Gastrocnemius medialis (tissue), 4 donors: ENCODE data around the gene TMEM119. TPM values are rescaled to one million over a fixed set of nuclear protein-coding genes. Genes with fewer than 3 reads are reported as not detected.
A peak's percentile ranks its signal among the peaks of the same experiment; 100 is the strongest.
"Not testable (repeated sequence)": the region's sequence is repeated elsewhere in the genome, so short reads cannot be mapped to it uniquely, and the experiment has no call there.

Experiments
- ATAC-seq, 2 donors: fragments of 150-250 bp; one replicate each; pipeline ENCODE4 v1.9.1; 2016
- DNase-seq, 2 donors: peaks; one replicate each; pipeline ENCODE4 v3.0.0-alpha.2; 2019
- H3K27ac ChIP-seq, 4 donors: fragments of 200-600 bp; sonication (generic); 1 replicate in 1 of 4; 2 replicates in 3 of 4; pipeline ENCODE4 v1.5.1; 2016 to 2018; ENCODE audit warnings: mild to moderate bottlenecking in 2 of 4, moderate library complexity in 1 of 4
- H3K27me3 ChIP-seq, 3 donors: fragments of 200-600 bp; sonication (generic) in 2 of 3; 1 replicate in 1 of 3; 2 replicates in 2 of 3; pipeline versions ENCODE4 v1.5.1 to v1.6.0; 2016 to 2019; ENCODE audit warnings: mild to moderate bottlenecking in 1 of 3, moderate library complexity in 1 of 3
- H3K36me3 ChIP-seq, 2 donors: fragments of 200-600 bp; sonication (generic) in 1 of 2; one replicate each; pipeline ENCODE4 v1.5.1; 2017 to 2018
- H3K4me1 ChIP-seq, 2 donors: fragments of 200-600 bp; sonication (generic) in 1 of 2; one replicate each; pipeline ENCODE4 v1.5.1; 2016 to 2017; ENCODE audit warnings: mild to moderate bottlenecking in 2 of 2
- H3K4me3 ChIP-seq, 4 donors: fragments of 200-600 bp; sonication (generic) in 3 of 4; 1 replicate in 1 of 4; 2 replicates in 3 of 4; pipeline ENCODE4 v1.5.1; 2016 to 2019; ENCODE audit warnings: mild to moderate bottlenecking in 2 of 4
- H3K9me3 ChIP-seq, 3 donors: fragments of 200-600 bp; sonication (generic) in 2 of 3; 1 replicate in 1 of 3; 2 replicates in 2 of 3; pipeline ENCODE4 v1.5.1; 2016 to 2019
- POLR2A ChIP-seq, 2 donors: fragments of 450-650 bp; IDR thresholded peaks; one replicate each; pipeline ENCODE4 v1.6.1; 2017; ENCODE audit warnings: antibody characterized with exemption in 2 of 2, mild to moderate bottlenecking in 2 of 2, moderate library complexity in 2 of 2
- in situ Hi-C, 4 donors: fragments of 200-750 bp; cut with MboI; loops; one replicate each; pipeline versions ENCODE4 v1.15.0 to v1.8.0; 2017; ENCODE audit warnings: low sequenced_read_pairs in 4 of 4
- intact Hi-C: fragments of 100-400 bp; cut with DNase I; formaldehyde crosslinking; loops from one replicate; pipeline ENCODE4 v1.15.1; 2023; ENCODE audit warnings: low total_unique reads
- total RNA-seq, 4 donors: library from RNA; depleted of rRNA; stranded (reverse); fragments of >200 nt; gene quantifications; one replicate each; pipeline versions ENCODE4 v1.1.0 to v1.2.3, GENCODE V29; 2016
- TF ChIP-seq, protein P1 (sequence below), 5 experiments: fragments of 450-650 bp in 3 of 5; fragments of 200-600 bp in 2 of 5; sonication (generic) in 2 of 5; IDR thresholded peaks in 4 of 5; conservative IDR thresholded peaks in 1 of 5; 1 replicate in 4 of 5; 2 replicates in 1 of 5; pipeline ENCODE4 v1.5.1; 2016 to 2019; ENCODE audit warnings: antibody characterized with exemption in 5 of 5, mild to moderate bottlenecking in 3 of 5, moderate library complexity in 3 of 5

The TMEM119 gene
- total RNA-seq, 4 donors from 2014 or later: 0.85 TPM; not detected in 3

DNA sequence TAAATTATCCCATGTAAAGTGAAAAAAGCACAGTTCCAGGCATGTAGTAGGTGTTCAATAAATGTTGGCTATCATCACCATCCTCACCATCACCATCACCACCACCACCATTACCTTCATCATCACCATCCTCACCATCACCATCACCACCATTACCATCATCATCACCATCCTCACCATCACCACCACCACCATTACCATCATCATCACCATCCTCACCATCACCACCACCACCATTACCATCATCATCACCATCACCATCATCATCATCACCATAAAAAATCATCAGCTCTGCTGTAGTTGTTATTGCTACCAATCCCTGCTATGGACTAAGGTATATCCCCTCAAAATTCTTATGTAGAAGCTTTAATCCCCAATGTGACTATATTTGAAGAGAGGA lies 20.4 kb downstream of the TMEM119 start:
- Histone ChIP-seq H3K4me3 (no peak overlapping the region), H3K9me3 (no peaks in the 10 kb centered on the region), H3K36me3 (no peaks in the 10 kb centered on the region), H3K27ac (no peak overlapping the region), H3K27me3 (no peaks in the 10 kb centered on the region), H3K4me1 (peaks cover 0 to 10% of the 10 kb centered on the region in 2 donors)
- intact Hi-C loops: no loop called here
- no peak for TF ChIP-seq POLR2A (IDR thresholded peaks at IDR 0.05)
- TF ChIP-seq, protein P1, sequence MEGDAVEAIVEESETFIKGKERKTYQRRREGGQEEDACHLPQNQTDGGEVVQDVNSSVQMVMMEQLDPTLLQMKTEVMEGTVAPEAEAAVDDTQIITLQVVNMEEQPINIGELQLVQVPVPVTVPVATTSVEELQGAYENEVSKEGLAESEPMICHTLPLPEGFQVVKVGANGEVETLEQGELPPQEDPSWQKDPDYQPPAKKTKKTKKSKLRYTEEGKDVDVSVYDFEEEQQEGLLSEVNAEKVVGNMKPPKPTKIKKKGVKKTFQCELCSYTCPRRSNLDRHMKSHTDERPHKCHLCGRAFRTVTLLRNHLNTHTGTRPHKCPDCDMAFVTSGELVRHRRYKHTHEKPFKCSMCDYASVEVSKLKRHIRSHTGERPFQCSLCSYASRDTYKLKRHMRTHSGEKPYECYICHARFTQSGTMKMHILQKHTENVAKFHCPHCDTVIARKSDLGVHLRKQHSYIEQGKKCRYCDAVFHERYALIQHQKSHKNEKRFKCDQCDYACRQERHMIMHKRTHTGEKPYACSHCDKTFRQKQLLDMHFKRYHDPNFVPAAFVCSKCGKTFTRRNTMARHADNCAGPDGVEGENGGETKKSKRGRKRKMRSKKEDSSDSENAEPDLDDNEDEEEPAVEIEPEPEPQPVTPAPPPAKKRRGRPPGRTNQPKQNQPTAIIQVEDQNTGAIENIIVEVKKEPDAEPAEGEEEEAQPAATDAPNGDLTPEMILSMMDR (IDR thresholded peaks at IDR 0.05 in 4 of 5, conservative IDR thresholded peaks at IDR 0.05 in 1 of 5): no peak
- DNase-seq: no peak
- ATAC-seq: no peak
- in situ Hi-C loops: no loop called here

DNA sequence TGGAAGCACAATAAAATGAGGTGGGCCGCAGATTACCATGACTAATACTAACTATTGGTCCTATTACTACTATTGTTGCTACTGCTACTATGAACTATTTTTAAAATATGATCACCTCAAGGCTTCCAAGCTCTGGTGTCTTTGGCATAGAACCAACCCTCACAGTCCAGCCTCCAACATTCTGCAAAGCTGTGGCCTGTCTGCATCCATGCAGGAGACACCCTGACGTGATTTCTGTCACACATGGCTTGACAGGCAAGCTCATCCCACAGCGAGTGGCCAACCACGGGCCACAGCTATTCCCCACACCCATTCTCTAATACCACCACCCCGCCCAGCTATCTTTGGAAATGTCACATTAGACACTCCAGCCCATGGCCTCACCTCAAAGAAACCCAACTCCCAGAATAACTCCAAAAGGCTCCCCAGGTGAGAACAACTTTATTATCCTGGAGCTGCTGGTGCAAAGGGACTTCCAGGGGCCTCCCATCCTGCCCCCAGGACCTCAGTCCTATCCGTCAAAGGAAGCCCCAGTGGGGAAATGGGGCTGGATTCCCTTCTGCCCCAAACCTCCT lies 21.1 kb downstream of the TMEM119 start:
- peak; percentile 24 to 43 for ATAC-seq
- intact Hi-C loops (no loop called here), in situ Hi-C loops (no loop called here)
- no peaks in the 10 kb centered on the region for H3K9me3 ChIP-seq
- TF ChIP-seq POLR2A (IDR thresholded peaks at IDR 0.05): no peak
- TF ChIP-seq, protein P1 (IDR thresholded peaks at IDR 0.05 in 4 of 5, conservative IDR thresholded peaks at IDR 0.05 in 1 of 5): no peak
- H3K27me3 ChIP-seq: no peaks in the 10 kb centered on the region
- H3K4me3 ChIP-seq: no peak overlapping the region
- H3K36me3 ChIP-seq: no peaks in the 10 kb centered on the region
- peaks cover 0 to 10% of the 10 kb centered on the region in 2 donors for H3K4me1 ChIP-seq
- no peak overlapping the region for H3K27ac ChIP-seq
- DNase-seq: peak in 1 of 2 donors; percentile 8

DNA sequence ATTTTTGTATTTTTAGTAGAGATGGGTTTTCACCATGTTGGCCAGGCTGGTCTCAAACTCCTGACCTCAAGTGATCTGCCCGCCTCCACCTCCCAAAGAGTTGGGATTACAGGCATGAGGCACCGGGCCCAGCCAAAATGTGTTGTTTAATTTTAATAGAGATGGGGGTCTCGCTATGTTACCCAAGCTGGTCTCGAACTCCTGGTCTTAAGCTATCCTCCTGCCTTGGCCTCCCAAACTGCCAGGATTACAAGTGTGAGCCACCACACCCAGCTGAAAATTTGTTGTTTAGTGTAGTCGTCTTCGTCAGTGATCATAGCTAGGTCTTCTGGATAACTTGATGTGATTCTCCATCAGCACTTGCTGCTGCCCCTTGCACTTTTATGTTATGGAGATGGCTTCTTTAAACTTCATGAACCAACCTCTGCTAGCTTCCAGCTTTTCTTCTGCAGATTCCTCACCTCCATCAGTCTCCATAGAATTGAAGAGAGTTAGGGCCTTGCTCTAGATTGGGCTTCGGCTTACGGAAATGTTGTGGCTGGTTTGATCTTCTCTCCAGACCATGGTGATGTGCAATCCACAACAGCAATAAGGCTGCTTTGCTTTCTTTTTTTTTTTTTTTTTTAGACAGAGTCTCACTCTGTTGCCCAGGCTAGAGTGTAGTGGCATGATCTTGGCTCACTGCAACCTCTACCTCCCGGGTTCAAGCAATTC lies 22.5 kb downstream of the TMEM119 start:
- TF ChIP-seq, protein P1 (IDR thresholded peaks at IDR 0.05 in 4 of 5, conservative IDR thresholded peaks at IDR 0.05 in 1 of 5): no peak
- TF ChIP-seq POLR2A (IDR thresholded peaks at IDR 0.05): no peak
- Histone ChIP-seq H3K4me1 (peaks cover 0 to 10% of the 10 kb centered on the region in 2 donors), H3K9me3 (no peaks in the 10 kb centered on the region), H3K36me3 (no peaks in the 10 kb centered on the region), H3K27me3 (no peaks in the 10 kb centered on the region), H3K27ac (no peak overlapping the region), H3K4me3 (no peak overlapping the region)
- ATAC-seq (no peak), DNase-seq (peak in 1 of 2 donors; percentile 4)
- in situ Hi-C loops: no loop called here
- intact Hi-C loops: no loop called here

DNA sequence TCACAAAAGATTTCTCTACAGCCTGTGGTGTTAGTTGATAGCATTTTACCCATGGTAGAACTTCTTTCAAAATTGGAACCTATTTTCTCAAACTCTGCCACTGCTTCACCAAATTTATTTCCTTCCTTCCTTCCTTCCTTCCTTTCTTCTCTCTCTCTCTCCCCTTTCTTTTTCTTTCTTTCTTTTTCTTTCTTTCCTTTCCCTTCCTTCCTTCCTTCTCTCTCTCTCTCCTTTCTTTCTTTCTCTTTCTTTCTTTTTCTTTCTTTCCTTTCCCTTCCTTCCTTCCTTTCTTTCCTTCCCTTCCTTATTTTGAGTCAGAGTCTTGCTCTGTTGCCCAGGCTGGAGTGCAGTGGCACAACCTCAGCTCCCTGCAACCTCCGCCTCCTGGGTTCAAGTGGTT lies 23.6 kb downstream of the TMEM119 start:
- H3K9me3 ChIP-seq, H3K27ac ChIP-seq, DNase-seq, H3K4me3 ChIP-seq, H3K27me3 ChIP-seq, intact Hi-C loops, ATAC-seq: not testable (repeated sequence)
- Histone ChIP-seq H3K4me1 (peaks cover 0 to 10% of the 10 kb centered on the region in 2 donors), H3K36me3 (peaks cover 0 to 11% of the 10 kb centered on the region in 2 donors)
- in situ Hi-C loops: loop anchor here in 3 of 4 donors (25.0 kb wide), 1 partner anchor 513 kb away; the partner anchor contains the start of genes ALKBH2 (in 3 of the 3) and UNG (in 3 of the 3)

DNA sequence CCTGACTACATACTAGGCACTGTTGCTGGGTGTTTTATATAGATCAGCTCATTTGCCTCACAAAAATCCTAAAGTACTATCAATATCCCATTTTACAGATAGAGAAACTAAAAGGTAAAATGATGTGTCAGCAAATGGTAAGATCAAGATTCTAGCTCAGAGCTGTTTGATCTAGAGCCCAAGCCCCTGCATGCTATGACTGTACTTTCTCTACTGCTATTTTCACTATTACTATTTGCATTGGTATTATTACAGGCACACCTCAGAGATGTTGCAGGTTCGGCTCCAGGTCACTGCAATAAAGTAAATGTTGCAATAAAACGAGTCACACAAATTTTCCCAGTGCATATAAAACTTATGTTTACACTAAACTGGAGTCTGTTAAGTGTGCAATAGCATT lies 24.6 kb downstream of the TMEM119 start:
- Histone ChIP-seq H3K27me3 (no peaks in the 10 kb centered on the region), H3K9me3 (no peaks in the 10 kb centered on the region), H3K4me3 (no peak overlapping the region), H3K4me1 (peaks cover 0 to 10% of the 10 kb centered on the region in 2 donors), H3K27ac (no peak overlapping the region), H3K36me3 (peaks cover 2 to 20% of the 10 kb centered on the region in 2 donors)
- no peak for TF ChIP-seq POLR2A (IDR thresholded peaks at IDR 0.05)
- TF ChIP-seq, protein P1 (IDR thresholded peaks at IDR 0.05 in 4 of 5, conservative IDR thresholded peaks at IDR 0.05 in 1 of 5): no peak
- in situ Hi-C loops: loop anchor here in 3 of 4 donors (25.0 kb wide), 1 partner anchor 514 kb away; the partner anchor contains the start of genes ALKBH2 (in 3 of the 3) and UNG (in 3 of the 3)
- intact Hi-C loops: no loop called here
- DNase-seq (no peak), ATAC-seq (no peak)
